ENCODE measurements around the gene UCK1. TPM values are rescaled to one million over a fixed set of nuclear protein-coding genes. Genes with fewer than 3 reads are reported as not detected.

Gene UCK1
- total RNA-seq, 4 donors from 2014 or later, result 17.3 to 39.1 (median 24.8) TPM

- no peak for DNase-seq
- Histone ChIP-seq H3K27me3 (no peaks in the 10 kb centered on the region), H3K4me1 (peaks cover 10 to 36% (median 19%) of the 10 kb centered on the region in 3 donors), H3K36me3 (peaks cover 21 to 51% (median 33%) of the 10 kb centered on the region in 3 donors), H3K4me3 (no peak overlapping the region), H3K27ac (no peak overlapping the region), H3K9me3 (no peaks in the 10 kb centered on the region)
- TF ChIP-seq CTCF (IDR thresholded peaks at IDR 0.05) (no peak), POLR2A (IDR thresholded peaks at IDR 0.05) (no peak)
- WGBS, 2 donors, result 61 to 63% methylated on average over 9 to 12 of the region's 12 CpGs
- intact Hi-C loops (cut with DNase I), result no loop called here
Observed at GRCh38 chr9:131500377-131500776, 30.7 kb downstream of the UCK1 start.

- no peaks in the 10 kb centered on the region for H3K27me3 ChIP-seq
- H3K4me1 ChIP-seq, result peaks cover 9 to 30% (median 18%) of the 10 kb centered on the region in 3 donors
- intact Hi-C loops (cut with DNase I), result no loop called here
- H3K36me3 ChIP-seq, result peaks cover 30 to 61% (median 43%) of the 10 kb centered on the region in 3 donors
- no peak overlapping the region for H3K27ac ChIP-seq
- H3K9me3 ChIP-seq, result no peaks in the 10 kb centered on the region
- no peak overlapping the region for H3K4me3 ChIP-seq
- 80 to 88% methylated on average over 4 to 6 of the region's 7 CpGs for WGBS, 2 donors
- TF ChIP-seq POLR2A (IDR thresholded peaks at IDR 0.05), result no peak
- no peak for TF ChIP-seq CTCF (IDR thresholded peaks at IDR 0.05)
- DNase-seq, result no peak
Observed at GRCh38 chr9:131499254-131499767, 31.8 kb downstream of the UCK1 start.

GRCh38 chr9:131496844-131497405 is 34.1 kb downstream of the UCK1 start:
- Histone ChIP-seq H3K4me3 (no peak overlapping the region), H3K27me3 (no peaks in the 10 kb centered on the region), H3K9me3 (no peaks in the 10 kb centered on the region), H3K36me3 (peaks cover 46 to 85% (median 66%) of the 10 kb centered on the region in 3 donors), H3K4me1 (peaks cover 0 to 10% (median 3%) of the 10 kb centered on the region in 3 donors), H3K27ac (no peak overlapping the region)
- WGBS, 2 donors, result 60 to 69% methylated on average over 2 to 6 of the region's 10 CpGs
- intact Hi-C loops (cut with DNase I), result no loop called here
- TF ChIP-seq POLR2A (IDR thresholded peaks at IDR 0.05) (no peak), CTCF (IDR thresholded peaks at IDR 0.05) (no peak)
- no peak for DNase-seq

- Histone ChIP-seq H3K27ac (no peak overlapping the region), H3K36me3 (peaks cover 57 to 96% (median 75%) of the 10 kb centered on the region in 3 donors), H3K9me3 (no peaks in the 10 kb centered on the region), H3K4me3 (no peak overlapping the region), H3K4me1 (no peaks in the 10 kb centered on the region), H3K27me3 (no peaks in the 10 kb centered on the region)
- intact Hi-C loops (cut with DNase I), result no loop called here
- 77 to 80% methylated on average over 13 to 22 of the region's 22 CpGs for WGBS, 2 donors
- no peak for DNase-seq
- TF ChIP-seq CTCF (IDR thresholded peaks at IDR 0.05) (no peak), POLR2A (IDR thresholded peaks at IDR 0.05) (no peak)
Observed at GRCh38 chr9:131495785-131496184, 35.3 kb downstream of the UCK1 start.

- peaks cover 68 to 100% (median 85%) of the 10 kb centered on the region in 3 donors for H3K36me3 ChIP-seq
- H3K27me3 ChIP-seq, result no peaks in the 10 kb centered on the region
- H3K27ac ChIP-seq, result no peak overlapping the region
- no peak for DNase-seq
- H3K9me3 ChIP-seq, result no peaks in the 10 kb centered on the region
- WGBS, 2 donors, result 69 to 86% methylated on average over 2 to 9 of the region's 22 CpGs
- TF ChIP-seq POLR2A (IDR thresholded peaks at IDR 0.05), result no peak
- TF ChIP-seq CTCF (IDR thresholded peaks at IDR 0.05), result no peak
- H3K4me3 ChIP-seq, result no peak overlapping the region
- no peaks in the 10 kb centered on the region for H3K4me1 ChIP-seq
- intact Hi-C loops (cut with DNase I), result no loop called here
Observed at GRCh38 chr9:131494296-131494870, 36.7 kb downstream of the UCK1 start.

Data from esophagus squamous epithelium (tissue), 5 donors.